GM21515 (cell line): Measurements from ENCODE around the gene NLRX1.
"Not testable (repeated sequence)": the region's sequence is repeated elsewhere in the genome, so short reads cannot be mapped to it uniquely, and the experiment has no call there.

Experiments used
- ATAC-seq: cut with Tn5 transposase; IDR thresholded peaks from one replicate; pipeline ENCODE4 v1.9.1; 2021; ENCODE audit not compliant: unreplicated experiment

The NLRX1 gene

DNA sequence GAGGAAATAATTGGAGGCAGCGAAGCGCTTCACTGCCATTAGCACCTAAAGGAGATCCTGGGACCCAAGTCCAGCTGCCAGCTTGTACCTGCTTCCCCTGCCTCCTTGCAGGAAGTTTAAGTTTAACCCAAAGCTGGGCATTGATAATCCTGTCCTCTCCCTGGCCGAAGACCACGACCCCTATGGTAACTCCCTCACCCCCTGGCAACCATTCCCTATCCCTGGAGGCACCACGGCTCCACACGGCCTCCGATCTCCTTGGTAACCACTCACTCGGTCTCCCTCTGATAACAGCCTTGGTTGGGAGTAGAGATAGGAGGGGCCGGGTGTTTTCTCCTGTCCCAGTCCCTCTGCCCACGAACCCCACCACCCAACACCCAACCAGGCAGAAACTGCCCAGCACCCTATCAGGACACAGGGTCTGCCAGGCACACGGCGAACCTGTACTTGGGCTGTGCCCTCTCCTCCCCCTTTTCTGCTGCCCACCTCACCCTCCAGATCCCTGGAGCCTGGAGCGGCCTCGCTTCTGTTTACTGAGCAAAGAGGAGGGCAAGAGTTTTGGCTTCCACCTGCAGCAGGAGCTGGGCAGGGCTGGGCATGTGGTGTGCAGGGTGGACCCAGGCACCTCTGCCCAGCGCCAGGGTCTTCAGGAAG, 17.6 kb downstream of the NLRX1 start:
- ATAC-seq, result no peak

DNA sequence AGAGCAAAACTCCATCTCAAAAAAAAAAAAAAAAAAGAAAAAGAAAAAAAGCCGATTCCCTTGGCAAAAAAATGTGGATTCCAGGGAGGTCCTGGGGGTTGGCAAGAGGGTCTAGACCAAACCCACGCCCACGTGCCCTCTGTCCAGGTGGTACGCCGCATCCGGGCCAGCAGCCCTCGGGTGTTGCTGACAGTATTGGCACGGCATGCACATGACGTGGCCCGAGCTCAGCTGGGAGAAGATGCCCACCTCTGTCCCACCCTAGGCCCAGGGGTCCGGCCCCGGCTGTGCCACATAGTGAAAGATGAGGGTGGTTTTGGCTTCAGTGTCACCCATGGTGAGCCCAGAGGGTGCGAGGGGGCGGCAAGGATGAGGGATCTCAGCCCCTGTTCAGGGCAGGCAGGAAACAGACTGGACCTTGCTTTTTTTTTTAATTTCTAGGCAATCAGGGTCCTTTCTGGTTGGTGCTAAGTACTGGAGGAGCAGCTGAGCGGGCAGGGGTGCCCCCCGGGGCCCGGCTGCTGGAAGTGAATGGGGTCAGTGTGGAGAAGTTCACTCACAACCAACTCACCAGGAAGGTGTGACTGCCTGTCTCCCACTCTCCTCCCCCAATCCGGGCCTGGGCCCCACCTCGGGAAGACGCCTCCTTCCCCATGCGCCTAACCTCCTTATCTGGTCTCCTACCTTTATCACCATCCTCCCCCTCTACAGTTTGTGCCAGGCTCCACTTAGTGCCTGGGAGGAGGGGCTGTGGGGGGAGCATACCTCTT, 18.8 kb downstream of the NLRX1 start:
- ATAC-seq, result no peak

GRCh38 chr11:119188067-119188466, 19.5 kb downstream of the NLRX1 start:
- ATAC-seq, result no peak

- no peak for ATAC-seq
These were observed 20.4 kb downstream of the NLRX1 start for GRCh38 chr11:119188887-119189286.

DNA sequence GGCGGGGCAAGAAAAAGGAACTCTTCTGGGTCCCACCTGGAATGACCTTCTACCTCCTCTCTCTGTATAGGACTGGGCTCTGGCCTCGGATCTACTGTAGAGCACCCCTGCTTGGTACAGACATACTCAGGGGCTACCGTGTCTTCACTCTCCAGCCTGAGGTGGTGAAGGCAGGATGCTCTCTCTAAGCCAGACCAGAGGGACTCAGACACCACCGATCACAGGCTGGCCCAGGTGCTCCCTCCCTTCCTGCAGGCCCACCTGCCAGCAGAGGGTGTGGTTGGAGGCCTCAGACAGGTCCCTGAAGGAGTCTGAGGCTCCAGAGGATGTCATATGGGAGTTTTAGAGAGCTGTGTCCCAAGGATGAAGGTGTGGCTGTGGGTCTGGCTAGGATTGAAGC, 20.9 kb downstream of the NLRX1 start:
- no peak for ATAC-seq

- ATAC-seq, result no peak
These were observed 22.0 kb downstream of the NLRX1 start for GRCh38 chr11:119190531-119190930.

GRCh38 chr11:119191265-119191664, 22.7 kb downstream of the NLRX1 start:
- not testable (repeated sequence) for ATAC-seq

- ATAC-seq, result no peak
These were observed 23.6 kb downstream of the NLRX1 start for GRCh38 chr11:119192111-119192510.

GRCh38 chr11:119193001-119193400, 24.5 kb downstream of the NLRX1 start:
- ATAC-seq, result no peak

DNA sequence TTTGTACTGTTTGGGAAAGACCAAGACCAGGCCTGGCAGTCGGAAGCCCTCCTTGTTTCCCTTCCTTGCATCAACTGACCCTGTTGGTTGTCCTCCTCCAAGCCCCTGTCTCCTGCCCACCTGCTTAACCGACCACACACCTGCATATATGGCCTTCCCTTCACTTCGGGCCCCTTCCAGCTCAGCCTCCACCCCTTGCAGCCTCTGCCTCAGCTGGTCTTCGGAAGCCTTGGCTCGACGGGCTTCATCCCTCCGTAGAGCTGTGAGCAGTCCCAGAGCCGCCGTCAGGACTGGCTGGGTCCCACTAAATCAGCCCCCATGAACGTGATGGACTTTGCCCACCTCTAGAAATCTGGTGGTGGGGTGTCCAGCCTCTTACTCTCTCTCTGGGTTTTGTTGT, 25.1 kb downstream of the NLRX1 start:
- no peak for ATAC-seq

DNA sequence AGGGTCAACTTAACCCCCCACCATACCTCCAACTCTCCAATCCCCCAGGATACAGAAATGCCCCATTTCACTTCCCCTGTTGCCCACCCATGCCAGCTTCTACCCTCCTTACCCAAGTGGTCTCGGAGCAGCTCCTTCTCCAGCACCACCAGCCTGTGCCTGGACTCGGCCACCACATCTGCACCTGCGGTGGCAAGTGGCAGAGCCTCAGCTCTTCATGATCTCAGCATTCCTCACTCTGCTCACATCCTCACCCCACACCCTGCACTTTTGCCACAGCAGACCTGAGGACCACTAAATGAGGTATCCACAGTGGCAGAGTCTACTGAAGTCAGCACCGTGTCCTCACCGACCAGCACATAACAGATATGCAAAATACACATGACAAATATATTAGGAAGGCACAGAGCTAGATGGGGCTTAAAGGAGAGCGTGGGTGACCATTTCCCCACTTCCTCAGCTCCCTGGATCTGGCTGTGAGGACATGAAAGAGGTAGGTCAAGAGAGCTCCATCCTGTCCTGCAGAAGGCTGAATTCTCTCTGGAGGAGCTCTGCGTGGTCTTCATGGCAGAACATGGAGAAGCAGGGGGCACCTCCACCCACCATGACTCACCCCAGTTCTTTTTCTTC, 26.4 kb downstream of the NLRX1 start:
- no peak for ATAC-seq

DNA sequence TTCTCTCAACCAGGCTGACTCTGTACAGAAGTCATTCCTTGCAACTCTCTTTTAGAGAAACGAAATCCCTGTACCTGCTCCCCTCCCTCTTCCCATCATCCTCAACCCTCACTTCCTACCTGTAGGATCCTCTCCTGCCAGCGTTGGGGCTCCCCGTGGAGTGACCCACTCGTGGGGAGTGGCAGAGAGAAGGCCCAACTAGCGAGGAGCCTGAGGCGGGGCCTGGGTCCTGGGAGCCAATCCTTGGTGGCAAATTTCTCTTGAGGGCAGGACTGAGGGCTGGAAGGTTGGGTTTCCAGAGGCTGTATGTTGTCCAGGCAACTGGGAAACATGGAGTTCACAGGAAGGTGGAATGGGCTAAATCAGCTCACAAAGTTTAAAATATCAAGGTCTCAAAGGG, 27.2 kb downstream of the NLRX1 start:
- no peak for ATAC-seq

DNA sequence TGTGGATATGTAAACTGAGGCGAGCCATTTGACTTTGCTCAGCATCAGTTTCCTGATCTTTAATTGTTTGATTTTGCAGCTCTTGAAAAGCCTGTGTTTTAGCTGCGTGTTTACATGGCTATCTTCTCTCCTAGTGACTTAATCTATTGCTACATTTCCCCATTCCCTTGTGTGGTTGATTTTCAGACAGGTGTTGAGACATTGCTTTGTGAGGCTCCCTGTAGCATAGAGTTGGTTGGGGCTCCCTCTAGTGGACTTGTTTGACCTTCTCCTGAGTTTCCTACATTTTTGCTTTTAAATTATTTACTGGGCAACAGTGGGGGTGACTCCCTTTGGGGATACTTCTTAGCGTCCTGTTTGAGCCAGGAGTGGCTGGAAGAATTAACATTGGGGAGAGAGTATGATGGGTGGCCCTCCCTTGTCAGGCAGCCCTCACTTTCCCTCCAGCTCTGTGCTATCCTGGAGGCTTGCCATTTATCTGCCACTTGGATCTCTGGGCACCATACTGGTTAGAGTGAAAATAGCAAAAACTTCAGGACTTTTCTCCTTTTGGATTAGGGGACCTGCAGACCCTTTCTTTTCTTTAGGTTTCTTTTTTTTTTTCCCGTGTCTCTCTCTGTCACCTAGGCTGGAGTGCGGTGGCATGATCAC, 28.4 kb downstream of the NLRX1 start:
- ATAC-seq, result peak; percentile 55

DNA sequence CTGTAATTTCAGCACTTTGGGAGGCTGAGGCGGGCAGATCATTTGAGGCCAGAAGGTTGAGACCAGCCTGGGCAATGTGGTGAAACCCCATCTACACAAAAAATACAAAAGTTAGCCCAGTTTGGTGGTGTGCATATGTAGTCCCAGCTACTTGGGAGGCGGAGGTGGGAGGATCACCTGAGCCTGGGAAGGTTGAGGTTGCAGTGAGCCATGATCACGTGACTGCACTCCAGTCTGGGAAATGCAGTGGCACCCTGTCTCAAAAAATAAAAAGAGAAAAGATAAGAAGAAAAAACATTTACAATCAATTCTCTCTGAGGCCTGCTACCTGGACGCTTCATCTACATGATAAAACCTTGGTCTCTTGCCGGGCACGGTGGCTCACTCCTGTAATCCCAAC, 30.4 kb downstream of the NLRX1 start:
- no peak for ATAC-seq

DNA sequence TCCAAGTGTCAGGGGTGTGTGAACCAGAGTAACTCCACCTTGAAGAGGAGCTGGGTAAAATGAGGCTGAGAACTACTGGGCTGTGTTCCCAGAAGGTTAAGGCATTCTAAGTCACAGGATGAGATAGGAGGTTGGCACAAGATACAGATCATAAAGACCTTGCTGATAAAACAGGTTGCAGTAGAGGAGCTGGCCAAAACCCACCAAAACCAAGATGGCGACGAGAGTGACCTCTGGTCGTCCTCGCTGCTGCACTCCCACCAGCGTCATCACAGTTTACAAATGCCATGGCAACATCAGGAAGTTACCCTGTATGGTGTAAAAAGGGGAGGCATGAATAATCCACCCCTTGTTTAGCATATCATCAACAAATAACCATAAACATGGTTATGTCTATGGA, 32.7 kb downstream of the NLRX1 start:
- ATAC-seq, result not testable (repeated sequence)

GRCh38 chr11:119202554-119202953, 34.0 kb downstream of the NLRX1 start:
- ATAC-seq, result no peak

DNA sequence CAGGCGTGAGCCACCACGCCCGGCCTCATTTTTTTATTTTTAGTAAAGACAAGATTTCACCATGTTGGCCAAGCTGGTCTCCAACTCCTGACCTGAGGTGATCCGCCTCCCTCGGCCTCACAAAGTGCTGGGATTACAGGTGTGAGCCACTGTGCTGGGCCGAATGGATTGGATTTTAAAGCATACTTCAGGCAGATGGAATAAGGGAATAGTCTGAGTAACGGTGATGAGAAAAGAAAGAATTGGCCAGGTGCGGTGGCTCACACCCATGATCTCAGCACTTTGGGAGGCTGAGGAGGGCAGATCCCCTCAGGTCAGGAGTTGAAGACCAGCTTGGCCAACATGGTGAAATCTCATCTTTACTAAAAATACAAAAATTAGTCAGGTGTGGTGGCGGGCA, 35.5 kb downstream of the NLRX1 start:
- ATAC-seq, result no peak

- ATAC-seq, result no peak
These were observed 36.6 kb downstream of the NLRX1 start for GRCh38 chr11:119205080-119205479.

GRCh38 chr11:119205574-119206510, 37.3 kb downstream of the NLRX1 start, which contains the start of gene CBL:
TSS of gene CBL (plus strand) at chr11:119206339. CDS start at chr11:119206418, 79 bp downstream.
- peak; percentile 73 for ATAC-seq
